ENCODE data around the gene ZNF598.

ZNF598 gene

DNA sequence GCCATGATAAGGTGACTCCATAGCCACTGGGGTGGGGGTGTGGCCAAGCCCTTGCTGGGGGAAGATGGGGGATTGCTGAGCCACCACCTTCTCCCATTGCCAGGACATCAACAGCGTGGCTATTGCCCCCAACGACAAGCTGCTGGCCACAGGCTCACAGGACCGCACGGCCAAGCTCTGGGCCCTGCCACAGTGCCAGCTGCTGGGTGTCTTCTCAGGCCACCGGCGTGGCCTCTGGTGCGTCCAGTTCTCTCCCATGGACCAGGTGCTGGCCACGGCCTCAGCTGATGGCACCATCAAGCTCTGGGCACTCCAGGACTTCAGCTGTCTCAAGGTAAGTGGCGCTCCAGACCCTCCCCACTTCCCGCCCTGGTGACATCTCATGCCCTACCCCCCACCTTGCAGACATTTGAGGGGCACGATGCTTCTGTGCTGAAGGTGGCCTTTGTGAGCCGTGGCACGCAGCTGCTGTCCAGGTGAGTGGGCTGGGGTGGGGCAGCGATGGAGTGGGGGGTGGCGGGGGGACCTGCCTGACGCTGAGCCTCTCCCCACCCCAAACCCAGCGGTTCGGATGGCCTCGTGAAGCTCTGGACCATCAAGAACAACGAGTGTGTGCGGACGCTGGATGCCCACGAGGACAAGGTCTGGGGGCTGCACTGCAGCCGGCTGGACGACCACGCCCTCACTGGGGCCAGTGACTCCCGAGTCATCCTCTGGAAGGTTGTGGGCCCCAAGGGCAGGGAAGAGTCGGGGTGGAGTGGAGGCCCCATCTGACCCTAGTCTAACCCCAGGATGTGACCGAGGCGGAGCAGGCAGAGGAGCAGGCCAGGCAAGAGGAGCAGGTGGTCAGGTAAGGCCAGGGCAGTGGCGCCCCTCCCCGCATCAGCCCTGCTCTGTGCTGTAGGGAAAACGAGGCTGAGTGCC, 32.4 kb downstream of the ZNF598 start:
- TF ChIP-seq ZNF8 (CRISPR knock-in tag; IDR thresholded peaks at IDR 0.05) = no peak
- no peak for TF ChIP-seq RARB (CRISPR knock-in tag; IDR thresholded peaks at IDR 0.05)
- no peak for TF ChIP-seq ZFP30 (CRISPR knock-in tag; IDR thresholded peaks at IDR 0.05)
- TF ChIP-seq, protein P1, sequence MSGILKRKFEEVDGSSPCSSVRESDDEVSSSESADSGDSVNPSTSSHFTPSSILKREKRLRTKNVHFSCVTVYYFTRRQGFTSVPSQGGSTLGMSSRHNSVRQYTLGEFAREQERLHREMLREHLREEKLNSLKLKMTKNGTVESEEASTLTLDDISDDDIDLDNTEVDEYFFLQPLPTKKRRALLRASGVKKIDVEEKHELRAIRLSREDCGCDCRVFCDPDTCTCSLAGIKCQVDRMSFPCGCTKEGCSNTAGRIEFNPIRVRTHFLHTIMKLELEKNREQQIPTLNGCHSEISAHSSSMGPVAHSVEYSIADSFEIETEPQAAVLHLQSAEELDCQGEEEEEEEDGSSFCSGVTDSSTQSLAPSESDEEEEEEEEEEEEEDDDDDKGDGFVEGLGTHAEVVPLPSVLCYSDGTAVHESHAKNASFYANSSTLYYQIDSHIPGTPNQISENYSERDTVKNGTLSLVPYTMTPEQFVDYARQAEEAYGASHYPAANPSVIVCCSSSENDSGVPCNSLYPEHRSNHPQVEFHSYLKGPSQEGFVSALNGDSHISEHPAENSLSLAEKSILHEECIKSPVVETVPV (CRISPR knock-in tag; IDR thresholded peaks at IDR 0.05) = no peak
- TF ChIP-seq PPARA (CRISPR knock-in tag; IDR thresholded peaks at IDR 0.05; ENCODE audit: borderline replicate concordance) = no peak
- no peak for ATAC-seq

DNA sequence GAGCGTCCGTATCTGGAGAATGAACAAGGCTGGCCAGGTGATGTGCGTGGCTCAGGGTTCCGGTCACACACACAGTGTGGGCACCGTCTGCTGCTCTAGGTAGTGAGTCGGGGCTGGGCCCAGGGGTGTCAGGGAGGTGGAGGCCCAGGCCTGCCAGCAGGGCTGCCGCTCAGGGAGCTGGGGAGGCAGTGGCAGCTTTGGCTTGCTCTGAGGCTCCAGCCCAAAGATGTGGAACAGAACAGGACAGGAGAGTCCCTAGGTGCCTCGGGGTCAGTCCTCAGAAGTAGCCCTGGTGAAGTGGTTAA, 33.5 kb downstream of the ZNF598 start:
- no peak for TF ChIP-seq ZNF8 (CRISPR knock-in tag; IDR thresholded peaks at IDR 0.05)
- TF ChIP-seq ESRRG (CRISPR knock-in tag; IDR thresholded peaks at IDR 0.05) = no peak
- ATAC-seq = no peak

DNA sequence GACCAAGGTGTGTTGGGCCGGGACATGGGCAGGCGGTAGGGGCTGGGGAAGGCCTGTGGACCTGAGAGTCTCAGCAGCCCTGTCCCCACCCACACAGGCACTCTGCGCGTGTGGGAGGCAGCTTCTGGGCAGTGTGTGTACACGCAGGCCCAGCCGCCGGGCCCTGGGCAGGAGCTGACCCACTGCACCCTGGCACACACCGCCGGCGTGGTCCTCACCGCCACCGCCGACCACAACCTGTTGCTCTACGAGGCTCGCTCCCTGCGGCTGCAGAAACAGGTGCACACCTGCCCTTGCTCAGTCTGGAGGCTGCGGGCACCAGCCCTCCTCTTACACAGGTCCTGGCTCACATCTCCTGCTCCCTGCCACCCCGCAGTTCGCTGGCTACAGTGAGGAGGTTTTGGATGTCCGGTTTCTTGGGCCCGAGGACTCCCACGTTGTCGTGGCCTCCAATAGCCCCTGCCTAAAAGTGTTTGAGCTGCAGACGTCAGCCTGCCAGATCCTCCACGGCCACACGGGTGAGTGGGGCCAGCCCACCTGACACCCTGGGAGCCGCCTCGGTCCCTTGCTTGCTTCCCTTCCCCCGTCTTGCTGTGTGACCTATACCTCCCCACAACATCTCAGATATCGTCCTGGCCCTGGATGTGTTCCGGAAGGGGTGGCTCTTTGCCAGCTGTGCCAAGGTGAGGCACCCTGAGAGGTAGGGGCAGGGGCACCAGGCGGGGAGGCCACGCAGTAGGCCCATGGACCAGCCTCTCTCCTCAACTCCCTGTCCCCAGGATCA, 34.0 kb downstream of the ZNF598 start:
- TF ChIP-seq ZNF8 (CRISPR knock-in tag; IDR thresholded peaks at IDR 0.05) = no peak
- no peak for TF ChIP-seq BACH2 (CRISPR knock-in tag; IDR thresholded peaks at IDR 0.05; ENCODE audit: borderline replicate concordance)
- TF ChIP-seq ARNTL (CRISPR knock-in tag; IDR thresholded peaks at IDR 0.05; ENCODE audit: borderline replicate concordance, low read depth) = no peak
- TF ChIP-seq RARB (CRISPR knock-in tag; IDR thresholded peaks at IDR 0.05) = no peak
- TF ChIP-seq TOX (CRISPR knock-in tag; IDR thresholded peaks at IDR 0.05; ENCODE audit: borderline replicate concordance) = no peak
- no peak for TF ChIP-seq ZC3H10 (CRISPR knock-in tag; IDR thresholded peaks at IDR 0.05)
- TF ChIP-seq, protein P2, sequence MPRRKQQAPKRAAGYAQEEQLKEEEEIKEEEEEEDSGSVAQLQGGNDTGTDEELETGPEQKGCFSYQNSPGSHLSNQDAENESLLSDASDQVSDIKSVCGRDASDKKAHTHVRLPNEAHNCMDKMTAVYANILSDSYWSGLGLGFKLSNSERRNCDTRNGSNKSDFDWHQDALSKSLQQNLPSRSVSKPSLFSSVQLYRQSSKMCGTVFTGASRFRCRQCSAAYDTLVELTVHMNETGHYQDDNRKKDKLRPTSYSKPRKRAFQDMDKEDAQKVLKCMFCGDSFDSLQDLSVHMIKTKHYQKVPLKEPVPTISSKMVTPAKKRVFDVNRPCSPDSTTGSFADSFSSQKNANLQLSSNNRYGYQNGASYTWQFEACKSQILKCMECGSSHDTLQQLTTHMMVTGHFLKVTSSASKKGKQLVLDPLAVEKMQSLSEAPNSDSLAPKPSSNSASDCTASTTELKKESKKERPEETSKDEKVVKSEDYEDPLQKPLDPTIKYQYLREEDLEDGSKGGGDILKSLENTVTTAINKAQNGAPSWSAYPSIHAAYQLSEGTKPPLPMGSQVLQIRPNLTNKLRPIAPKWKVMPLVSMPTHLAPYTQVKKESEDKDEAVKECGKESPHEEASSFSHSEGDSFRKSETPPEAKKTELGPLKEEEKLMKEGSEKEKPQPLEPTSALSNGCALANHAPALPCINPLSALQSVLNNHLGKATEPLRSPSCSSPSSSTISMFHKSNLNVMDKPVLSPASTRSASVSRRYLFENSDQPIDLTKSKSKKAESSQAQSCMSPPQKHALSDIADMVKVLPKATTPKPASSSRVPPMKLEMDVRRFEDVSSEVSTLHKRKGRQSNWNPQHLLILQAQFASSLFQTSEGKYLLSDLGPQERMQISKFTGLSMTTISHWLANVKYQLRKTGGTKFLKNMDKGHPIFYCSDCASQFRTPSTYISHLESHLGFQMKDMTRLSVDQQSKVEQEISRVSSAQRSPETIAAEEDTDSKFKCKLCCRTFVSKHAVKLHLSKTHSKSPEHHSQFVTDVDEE (CRISPR knock-in tag; IDR thresholded peaks at IDR 0.05) = no peak
- no peak for ATAC-seq

DNA sequence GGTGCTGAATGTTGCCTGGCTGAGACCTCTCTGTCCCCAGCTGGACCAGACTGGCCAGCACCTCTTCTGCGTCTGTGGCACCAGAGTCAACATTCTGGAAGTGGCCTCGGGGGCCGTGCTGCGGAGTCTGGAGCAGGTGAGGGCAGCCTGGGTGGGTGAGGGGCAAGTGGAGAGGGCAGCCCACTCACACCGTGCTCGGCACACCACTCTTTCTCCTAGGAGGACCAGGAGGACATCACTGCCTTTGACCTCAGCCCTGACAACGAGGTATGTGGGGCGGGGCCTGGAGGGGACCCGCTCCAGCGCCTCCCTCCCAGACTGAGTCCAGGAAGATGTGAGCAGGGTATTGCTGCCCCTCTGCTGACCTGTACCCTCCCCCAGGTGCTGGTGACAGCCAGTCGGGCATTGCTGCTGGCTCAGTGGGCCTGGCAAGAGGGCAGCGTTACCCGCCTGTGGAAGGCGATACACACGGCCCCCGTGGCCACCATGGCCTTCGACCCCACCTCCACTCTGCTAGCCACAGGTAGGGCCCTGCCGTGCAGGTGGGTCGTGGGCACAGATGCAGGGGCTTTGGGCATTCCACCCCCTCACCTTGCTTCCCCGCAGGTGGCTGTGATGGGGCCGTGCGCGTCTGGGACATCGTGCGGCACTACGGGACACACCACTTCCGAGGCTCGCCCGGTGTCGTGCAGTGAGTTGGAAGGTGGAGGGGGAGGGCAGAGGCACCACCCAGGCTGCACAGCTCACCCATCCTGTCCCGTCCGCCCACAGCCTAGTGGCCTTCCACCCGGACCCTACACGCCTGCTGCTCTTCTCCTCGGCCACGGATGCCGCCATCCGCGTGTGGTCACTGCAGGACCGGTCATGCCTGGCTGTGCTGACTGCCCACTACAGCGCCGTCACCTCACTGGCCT, 35.2 kb downstream of the ZNF598 start:
- TF ChIP-seq ZC3H10 (CRISPR knock-in tag; IDR thresholded peaks at IDR 0.05) (no peak), ZFP3 (CRISPR knock-in tag; IDR thresholded peaks at IDR 0.05) (no peak), TCF4 (CRISPR knock-in tag; IDR thresholded peaks at IDR 0.05; ENCODE audit: borderline replicate concordance) (no peak), RARB (CRISPR knock-in tag; IDR thresholded peaks at IDR 0.05) (no peak), TOX (CRISPR knock-in tag; IDR thresholded peaks at IDR 0.05; ENCODE audit: borderline replicate concordance) (no peak), SNAI2 (CRISPR knock-in tag; IDR thresholded peaks at IDR 0.05) (no peak), GLIS3 (CRISPR knock-in tag; IDR thresholded peaks at IDR 0.05) (no peak), OSR1 (CRISPR knock-in tag; IDR thresholded peaks at IDR 0.05) (no peak), ZFP30 (CRISPR knock-in tag; IDR thresholded peaks at IDR 0.05) (no peak), ARNTL (CRISPR knock-in tag; IDR thresholded peaks at IDR 0.05; ENCODE audit: borderline replicate concordance, low read depth) (no peak), PPARA (CRISPR knock-in tag; IDR thresholded peaks at IDR 0.05; ENCODE audit: borderline replicate concordance) (no peak)
- TF ChIP-seq, protein P1 (CRISPR knock-in tag; IDR thresholded peaks at IDR 0.05) = no peak
- TF ChIP-seq, protein P3, sequence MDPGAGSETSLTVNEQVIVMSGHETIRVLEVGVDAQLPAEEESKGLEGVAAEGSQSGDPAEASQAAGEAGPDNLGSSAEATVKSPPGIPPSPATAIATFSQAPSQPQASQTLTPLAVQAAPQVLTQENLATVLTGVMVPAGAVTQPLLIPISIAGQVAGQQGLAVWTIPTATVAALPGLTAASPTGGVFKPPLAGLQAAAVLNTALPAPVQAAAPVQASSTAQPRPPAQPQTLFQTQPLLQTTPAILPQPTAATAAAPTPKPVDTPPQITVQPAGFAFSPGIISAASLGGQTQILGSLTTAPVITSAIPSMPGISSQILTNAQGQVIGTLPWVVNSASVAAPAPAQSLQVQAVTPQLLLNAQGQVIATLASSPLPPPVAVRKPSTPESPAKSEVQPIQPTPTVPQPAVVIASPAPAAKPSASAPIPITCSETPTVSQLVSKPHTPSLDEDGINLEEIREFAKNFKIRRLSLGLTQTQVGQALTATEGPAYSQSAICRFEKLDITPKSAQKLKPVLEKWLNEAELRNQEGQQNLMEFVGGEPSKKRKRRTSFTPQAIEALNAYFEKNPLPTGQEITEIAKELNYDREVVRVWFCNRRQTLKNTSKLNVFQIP (CRISPR knock-in tag; IDR thresholded peaks at IDR 0.05; ENCODE audit: borderline replicate concordance, low read depth) = no peak
- TF ChIP-seq, protein P2 (CRISPR knock-in tag; IDR thresholded peaks at IDR 0.05) = no peak
- TF ChIP-seq, protein P4, sequence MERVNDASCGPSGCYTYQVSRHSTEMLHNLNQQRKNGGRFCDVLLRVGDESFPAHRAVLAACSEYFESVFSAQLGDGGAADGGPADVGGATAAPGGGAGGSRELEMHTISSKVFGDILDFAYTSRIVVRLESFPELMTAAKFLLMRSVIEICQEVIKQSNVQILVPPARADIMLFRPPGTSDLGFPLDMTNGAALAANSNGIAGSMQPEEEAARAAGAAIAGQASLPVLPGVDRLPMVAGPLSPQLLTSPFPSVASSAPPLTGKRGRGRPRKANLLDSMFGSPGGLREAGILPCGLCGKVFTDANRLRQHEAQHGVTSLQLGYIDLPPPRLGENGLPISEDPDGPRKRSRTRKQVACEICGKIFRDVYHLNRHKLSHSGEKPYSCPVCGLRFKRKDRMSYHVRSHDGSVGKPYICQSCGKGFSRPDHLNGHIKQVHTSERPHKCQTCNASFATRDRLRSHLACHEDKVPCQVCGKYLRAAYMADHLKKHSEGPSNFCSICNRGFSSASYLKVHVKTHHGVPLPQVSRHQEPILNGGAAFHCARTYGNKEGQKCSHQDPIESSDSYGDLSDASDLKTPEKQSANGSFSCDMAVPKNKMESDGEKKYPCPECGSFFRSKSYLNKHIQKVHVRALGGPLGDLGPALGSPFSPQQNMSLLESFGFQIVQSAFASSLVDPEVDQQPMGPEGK (CRISPR knock-in tag; IDR thresholded peaks at IDR 0.05; ENCODE audit: borderline replicate concordance) = no peak
- no peak for ATAC-seq
